OCI-LY3 (cell line): Measurements from ENCODE around the gene LTBP3.

Source experiments
- CTCF ChIP-seq: fragments of 200-600, 300-600 bp; sonication (generic); IDR thresholded peaks from 2 replicates; pipeline ENCODE4 v1.5.1; 2014; ENCODE audit warnings: antibody characterized with exemption, low read length, low read depth
- EZH2phosphoT487 ChIP-seq: fragments of 200-600 bp; shearing (Covaris generic); IDR thresholded peaks from 2 replicates; pipeline ENCODE4 v1.6.1; 2018; ENCODE audit warnings: antibody characterized with exemption, mixed run types, low read depth

- TF ChIP-seq CTCF (no peak), EZH2phosphoT487 (no peak)
Observed at GRCh38 chr11:65489035-65489705, 69.0 kb downstream of the LTBP3 start.
